Heart right ventricle (tissue), 16 donors: Measurements from ENCODE around the gene TSPAN8. TPM values are rescaled to one million over a fixed set of nuclear protein-coding genes. Genes with fewer than 3 reads are reported as not detected.

Experiments
- ATAC-seq, 8 donors: fragments of 200-7000 bp; cut with Tn5 transposase; one replicate each; pipeline ENCODE4 v1.9.1; 2020; ENCODE audit warnings: mild to moderate bottlenecking in 8 of 8, moderate library complexity in 8 of 8, moderate number of reproducible peaks in 1 of 8
- DNase-seq, 2 donors: peaks; one replicate each; pipeline ENCODE4 v3.0.0-alpha.2; 2020
- H3K27ac ChIP-seq, 10 donors: fragments of 200-600 bp; sonication (generic) in 2 of 10; one replicate each; pipeline versions ENCODE4 v1.5.0 to v1.8.0; 2020 to 2022; ENCODE audit warnings: mild to moderate bottlenecking in 3 of 10
- H3K27me3 ChIP-seq, 7 donors: fragments of 200-600 bp; one replicate each; pipeline ENCODE4 v1.8.0; 2021 to 2022; ENCODE audit warnings: mild to moderate bottlenecking in 2 of 7
- H3K36me3 ChIP-seq, 9 donors: fragments of 200-600 bp; sonication (generic) in 1 of 9; one replicate each; pipeline versions ENCODE4 v1.5.0 to v1.8.0; 2020 to 2022; ENCODE audit warnings: mild to moderate bottlenecking in 2 of 9
- H3K4me1 ChIP-seq, 9 donors: fragments of 200-600 bp; sonication (generic) in 1 of 9; one replicate each; pipeline versions ENCODE4 v1.5.0 to v1.8.0; 2020 to 2022; ENCODE audit warnings: mild to moderate bottlenecking in 4 of 9
- H3K4me3 ChIP-seq, 10 donors: fragments of 200-600 bp; sonication (generic) in 2 of 10; one replicate each; pipeline versions ENCODE4 v1.5.0 to v1.8.0; 2020 to 2022; ENCODE audit warnings: mild to moderate bottlenecking in 7 of 10, moderate library complexity in 2 of 10
- H3K9me3 ChIP-seq, 11 donors: fragments of 200-600 bp in 10 of 11; sonication (generic) in 2 of 11; one replicate each; pipeline versions ENCODE4 v1.5.0 to v1.8.0; 2013 to 2022; ENCODE audit warnings: mild to moderate bottlenecking in 2 of 11, control low read depth in 1 of 11, moderate library complexity in 1 of 11
- WGBS, 2 donors: extraction: QIAGEN DNeasy Blood & Tissue Kit; methylation state at CpG; one replicate each; pipeline ENCODE4 v1.1.7; 2013; ENCODE audit warnings: inconsistent platforms in 1 of 2; 5-methylcytosine and 5-hydroxymethylcytosine counted together
- intact Hi-C, 10 donors: fragments of 100-400 bp; cut with DNase I; formaldehyde crosslinking; loops; one replicate each; pipeline versions ENCODE4 v1.11.1 to v1.14.2; 2022
- polyA plus RNA-seq, 2 donors: library from polyadenylated mRNA; stranded (reverse); fragments of 200-250 nt; gene quantifications; one replicate each; pipeline ENCODE4 v1.2.3, GENCODE V29; 2013
- total RNA-seq, 10 donors: library from RNA; stranded (reverse); fragmentation: NEBNext Ultra II Directional in 3 of 10; extraction: Animal tissue kit (Norgen Biotek cat#: 25700) in 3 of 10; gene quantifications; one replicate each; pipeline versions ENCODE4 v1.2.1 to v1.2.4, GENCODE V29; 2021 to 2023
- TF ChIP-seq, protein P1 (sequence below), 9 donors: fragments of 200-600 bp; sonication (generic) in 2 of 9; IDR thresholded peaks; one replicate each; pipeline versions ENCODE4 v1.5.0 to v1.8.0; 2021 to 2022; ENCODE audit warnings: antibody characterized with exemption in 9 of 9, mild to moderate bottlenecking in 5 of 9, moderate library complexity in 1 of 9
- donor health status: Arrhythmogenic right ventricular cardiomyopathy.
- donor health status: ischemic (EF 13 %, LVEDD 7.1; RV severe dilation, severe dysfunction).
- donor health status: healthy with polysubstance abuse.
- donor health status: DM: no; HTN: yes; CAD: no.
- donor health status: DM: no; HTN: no; CAD: no.
- donor health status: ischemic (EF 25% LVEDD 6.9; RV normal size, moderate dysfunction).
- donor health status: ischemic (EF 25% LVEDD 5.7; RV mildly dilated, moderate dysfunction).
- donor health status: healthy.
- donor health status: DM: yes; HTN: yes; CAD: no.
- donor health status: Ischemic cardiomyopathy.
- donor health status: ischemic (EF 35%, LVEDD 5.7; RV mildly dilated, moderate dysfunction).
- donor health status: nonischemic (EF 11% LVEDD 7.7; RV severe dilation, severe dysfunction).
- donor health status: DM: yes; HTN: yes; CAD: no.
- donor health status: PGD.
- donor health status: ischemic (EF 29% LVEDD 5.4; RV normal size, mild dysfunction).
- donor health status: nonischemic (EF 23%, LVEDD 6.1; RV moderate dilation, normal function).

TSPAN8 gene
- total and polyA plus RNA-seq, 12 donors, result 0.09 to 0.75 (median 0.38) TPM; not detected in 6

DNA sequence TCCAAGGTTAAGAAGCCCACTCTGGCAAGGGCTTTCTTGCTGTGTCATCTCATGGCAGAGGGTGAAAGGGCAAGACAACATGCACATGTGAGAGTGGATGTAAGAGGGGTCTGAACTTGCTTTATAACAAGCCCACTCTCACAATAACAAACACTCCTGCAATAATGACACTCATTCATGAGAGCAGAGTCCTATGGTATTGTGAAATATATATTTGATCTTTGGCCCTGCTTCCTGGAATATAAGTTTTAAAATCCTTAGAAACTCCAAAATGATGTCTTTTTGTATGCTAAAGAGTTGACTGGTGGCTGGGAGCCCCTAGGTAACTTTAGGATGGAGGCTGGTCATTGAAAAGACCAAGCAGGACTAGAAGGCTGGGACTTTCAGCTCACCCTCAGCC lies 51.8 kb downstream of the TSPAN8 start:
- TF ChIP-seq, protein P1, sequence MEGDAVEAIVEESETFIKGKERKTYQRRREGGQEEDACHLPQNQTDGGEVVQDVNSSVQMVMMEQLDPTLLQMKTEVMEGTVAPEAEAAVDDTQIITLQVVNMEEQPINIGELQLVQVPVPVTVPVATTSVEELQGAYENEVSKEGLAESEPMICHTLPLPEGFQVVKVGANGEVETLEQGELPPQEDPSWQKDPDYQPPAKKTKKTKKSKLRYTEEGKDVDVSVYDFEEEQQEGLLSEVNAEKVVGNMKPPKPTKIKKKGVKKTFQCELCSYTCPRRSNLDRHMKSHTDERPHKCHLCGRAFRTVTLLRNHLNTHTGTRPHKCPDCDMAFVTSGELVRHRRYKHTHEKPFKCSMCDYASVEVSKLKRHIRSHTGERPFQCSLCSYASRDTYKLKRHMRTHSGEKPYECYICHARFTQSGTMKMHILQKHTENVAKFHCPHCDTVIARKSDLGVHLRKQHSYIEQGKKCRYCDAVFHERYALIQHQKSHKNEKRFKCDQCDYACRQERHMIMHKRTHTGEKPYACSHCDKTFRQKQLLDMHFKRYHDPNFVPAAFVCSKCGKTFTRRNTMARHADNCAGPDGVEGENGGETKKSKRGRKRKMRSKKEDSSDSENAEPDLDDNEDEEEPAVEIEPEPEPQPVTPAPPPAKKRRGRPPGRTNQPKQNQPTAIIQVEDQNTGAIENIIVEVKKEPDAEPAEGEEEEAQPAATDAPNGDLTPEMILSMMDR (IDR thresholded peaks at IDR 0.05), result no peak

DNA sequence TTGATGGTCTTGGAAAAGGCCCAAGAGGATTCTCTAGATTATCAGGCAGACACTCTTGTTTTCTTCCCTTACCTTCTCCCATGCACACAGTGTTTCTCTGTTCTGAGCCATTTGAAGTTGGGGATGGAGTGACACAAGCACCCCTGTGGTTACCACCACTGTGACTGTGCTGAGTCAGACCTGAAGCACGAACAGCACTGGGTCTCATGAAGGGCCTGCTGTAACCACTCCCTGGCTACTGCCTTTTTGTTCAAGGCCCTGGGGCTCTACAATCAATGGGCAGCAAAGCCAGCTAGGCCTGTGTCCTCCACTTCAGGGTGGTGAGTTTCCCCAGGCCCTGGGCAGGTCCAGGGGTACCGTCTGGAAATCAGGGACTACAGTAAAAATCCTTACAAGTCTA lies 65.5 kb downstream of the TSPAN8 start:
- TF ChIP-seq, protein P1 (IDR thresholded peaks at IDR 0.05), result no peak
- ATAC-seq (no peak), DNase-seq (no peak)
- intact Hi-C loops, result no loop called here
- Histone ChIP-seq H3K4me3 (no peak overlapping the region), H3K4me1 (no peaks in the 10 kb centered on the region), H3K36me3 (no peaks in the 10 kb centered on the region), H3K27me3 (no peaks in the 10 kb centered on the region), H3K9me3 (peaks cover 0 to 49% (median 11%) of the 10 kb centered on the region in 11 donors), H3K27ac (no peak overlapping the region)
- 38 to 63% methylated on average over 2 of the region's 2 CpGs for WGBS, 2 donors

More for the DNA sequence above, 51.8 kb downstream of the TSPAN8 start:
- DNase-seq (no peak), ATAC-seq (no peak)
- intact Hi-C loops, result no loop called here
- no peaks in the 10 kb centered on the region for H3K36me3 ChIP-seq
- no peak overlapping the region for H3K27ac ChIP-seq
- H3K4me3 ChIP-seq, result no peak overlapping the region
- H3K9me3 ChIP-seq, result peaks cover 0 to 30% (median 5%) of the 10 kb centered on the region in 11 donors
- H3K27me3 ChIP-seq, result no peaks in the 10 kb centered on the region
- peaks cover 0 to 3% (median 0%) of the 10 kb centered on the region in 9 donors for H3K4me1 ChIP-seq

DNA sequence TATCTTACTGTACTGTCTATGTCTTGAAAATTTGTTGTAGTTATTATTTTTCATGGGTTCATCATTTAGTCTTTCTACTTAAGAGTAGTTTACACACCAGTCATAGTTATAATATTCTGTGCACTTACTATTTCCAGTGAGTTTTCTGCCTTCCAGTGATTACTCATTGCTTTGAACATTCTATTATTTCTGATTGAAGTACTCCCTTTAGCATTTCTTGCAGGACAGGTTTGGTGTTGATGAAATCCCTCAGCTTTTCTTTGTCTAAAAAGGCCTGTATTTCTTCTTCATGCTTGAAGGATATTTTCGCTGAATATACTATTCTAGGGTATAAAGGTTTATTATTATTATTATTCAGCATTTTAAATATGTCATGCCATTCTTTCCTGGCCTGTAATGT lies 66.8 kb downstream of the TSPAN8 start:
- DNase-seq (no peak), ATAC-seq (no peak)
- H3K4me1 ChIP-seq, result no peaks in the 10 kb centered on the region
- no peak overlapping the region for H3K27ac ChIP-seq
- intact Hi-C loops, result no loop called here
- no peaks in the 10 kb centered on the region for H3K27me3 ChIP-seq
- no peak overlapping the region for H3K4me3 ChIP-seq
- TF ChIP-seq, protein P1 (IDR thresholded peaks at IDR 0.05), result no peak
- no peaks in the 10 kb centered on the region for H3K36me3 ChIP-seq
- peaks cover 0 to 49% (median 11%) of the 10 kb centered on the region in 11 donors for H3K9me3 ChIP-seq
- WGBS, 2 donors, result 53 to 66% methylated on average over 1 of the region's 1 CpG

DNA sequence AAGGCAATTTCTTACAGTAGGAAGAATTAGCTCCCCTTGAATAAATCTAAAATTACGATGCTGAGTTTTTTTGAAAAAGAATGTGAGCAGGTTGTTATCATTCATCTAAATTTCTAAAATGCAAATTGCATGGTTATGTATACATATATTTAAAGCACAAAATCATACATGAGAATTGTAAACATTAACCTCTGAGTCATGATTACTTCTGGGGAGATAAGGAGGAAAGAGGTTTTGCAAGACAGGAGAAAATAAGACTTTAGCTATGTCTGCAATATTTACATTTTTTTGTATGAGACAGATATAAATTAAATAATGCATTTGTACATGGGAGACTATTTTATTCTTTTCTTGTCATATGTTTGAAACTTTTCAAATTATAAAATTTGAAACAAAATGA lies 72.2 kb downstream of the TSPAN8 start:
- no peaks in the 10 kb centered on the region for H3K27me3 ChIP-seq
- H3K36me3 ChIP-seq, result no peaks in the 10 kb centered on the region
- no peak for ATAC-seq
- no peak for DNase-seq
- TF ChIP-seq, protein P1 (IDR thresholded peaks at IDR 0.05), result no peak
- H3K9me3 ChIP-seq, result peaks cover 0 to 30% (median 0%) of the 10 kb centered on the region in 11 donors
- no peak overlapping the region for H3K4me3 ChIP-seq
- 83 to 87% methylated on average over 1 of the region's 1 CpG for WGBS, 2 donors
- no peaks in the 10 kb centered on the region for H3K4me1 ChIP-seq
- intact Hi-C loops, result no loop called here
- no peak overlapping the region for H3K27ac ChIP-seq
